ENCODE data around the gene DHDH. TPM values are rescaled to one million over a fixed set of nuclear protein-coding genes. Genes with fewer than 3 reads are reported as not detected.

The DHDH gene
- total and polyA plus RNA-seq, 2 of the 13 experiments (the other 11 are each of a cell fraction or from before 2014, with no cell fraction given) = 0.13 to 0.91 TPM

GRCh38 chr19:48954595-48955307 lies 21.3 kb downstream of the DHDH start, which contains the start of gene BAX (continued):
- TF ChIP-seq ZNF615 (CRISPR knock-in tag; IDR thresholded peaks at IDR 0.05; ENCODE audit: borderline replicate concordance) = no peak
- no peak for TF ChIP-seq REXO4 (CRISPR knock-in tag; IDR thresholded peaks at IDR 0.05; ENCODE audit: borderline replicate concordance)
- peak; percentile 94 for TF ChIP-seq ARNTL (CRISPR knock-in tag; IDR thresholded peaks at IDR 0.05)
- TF ChIP-seq, protein P1, sequence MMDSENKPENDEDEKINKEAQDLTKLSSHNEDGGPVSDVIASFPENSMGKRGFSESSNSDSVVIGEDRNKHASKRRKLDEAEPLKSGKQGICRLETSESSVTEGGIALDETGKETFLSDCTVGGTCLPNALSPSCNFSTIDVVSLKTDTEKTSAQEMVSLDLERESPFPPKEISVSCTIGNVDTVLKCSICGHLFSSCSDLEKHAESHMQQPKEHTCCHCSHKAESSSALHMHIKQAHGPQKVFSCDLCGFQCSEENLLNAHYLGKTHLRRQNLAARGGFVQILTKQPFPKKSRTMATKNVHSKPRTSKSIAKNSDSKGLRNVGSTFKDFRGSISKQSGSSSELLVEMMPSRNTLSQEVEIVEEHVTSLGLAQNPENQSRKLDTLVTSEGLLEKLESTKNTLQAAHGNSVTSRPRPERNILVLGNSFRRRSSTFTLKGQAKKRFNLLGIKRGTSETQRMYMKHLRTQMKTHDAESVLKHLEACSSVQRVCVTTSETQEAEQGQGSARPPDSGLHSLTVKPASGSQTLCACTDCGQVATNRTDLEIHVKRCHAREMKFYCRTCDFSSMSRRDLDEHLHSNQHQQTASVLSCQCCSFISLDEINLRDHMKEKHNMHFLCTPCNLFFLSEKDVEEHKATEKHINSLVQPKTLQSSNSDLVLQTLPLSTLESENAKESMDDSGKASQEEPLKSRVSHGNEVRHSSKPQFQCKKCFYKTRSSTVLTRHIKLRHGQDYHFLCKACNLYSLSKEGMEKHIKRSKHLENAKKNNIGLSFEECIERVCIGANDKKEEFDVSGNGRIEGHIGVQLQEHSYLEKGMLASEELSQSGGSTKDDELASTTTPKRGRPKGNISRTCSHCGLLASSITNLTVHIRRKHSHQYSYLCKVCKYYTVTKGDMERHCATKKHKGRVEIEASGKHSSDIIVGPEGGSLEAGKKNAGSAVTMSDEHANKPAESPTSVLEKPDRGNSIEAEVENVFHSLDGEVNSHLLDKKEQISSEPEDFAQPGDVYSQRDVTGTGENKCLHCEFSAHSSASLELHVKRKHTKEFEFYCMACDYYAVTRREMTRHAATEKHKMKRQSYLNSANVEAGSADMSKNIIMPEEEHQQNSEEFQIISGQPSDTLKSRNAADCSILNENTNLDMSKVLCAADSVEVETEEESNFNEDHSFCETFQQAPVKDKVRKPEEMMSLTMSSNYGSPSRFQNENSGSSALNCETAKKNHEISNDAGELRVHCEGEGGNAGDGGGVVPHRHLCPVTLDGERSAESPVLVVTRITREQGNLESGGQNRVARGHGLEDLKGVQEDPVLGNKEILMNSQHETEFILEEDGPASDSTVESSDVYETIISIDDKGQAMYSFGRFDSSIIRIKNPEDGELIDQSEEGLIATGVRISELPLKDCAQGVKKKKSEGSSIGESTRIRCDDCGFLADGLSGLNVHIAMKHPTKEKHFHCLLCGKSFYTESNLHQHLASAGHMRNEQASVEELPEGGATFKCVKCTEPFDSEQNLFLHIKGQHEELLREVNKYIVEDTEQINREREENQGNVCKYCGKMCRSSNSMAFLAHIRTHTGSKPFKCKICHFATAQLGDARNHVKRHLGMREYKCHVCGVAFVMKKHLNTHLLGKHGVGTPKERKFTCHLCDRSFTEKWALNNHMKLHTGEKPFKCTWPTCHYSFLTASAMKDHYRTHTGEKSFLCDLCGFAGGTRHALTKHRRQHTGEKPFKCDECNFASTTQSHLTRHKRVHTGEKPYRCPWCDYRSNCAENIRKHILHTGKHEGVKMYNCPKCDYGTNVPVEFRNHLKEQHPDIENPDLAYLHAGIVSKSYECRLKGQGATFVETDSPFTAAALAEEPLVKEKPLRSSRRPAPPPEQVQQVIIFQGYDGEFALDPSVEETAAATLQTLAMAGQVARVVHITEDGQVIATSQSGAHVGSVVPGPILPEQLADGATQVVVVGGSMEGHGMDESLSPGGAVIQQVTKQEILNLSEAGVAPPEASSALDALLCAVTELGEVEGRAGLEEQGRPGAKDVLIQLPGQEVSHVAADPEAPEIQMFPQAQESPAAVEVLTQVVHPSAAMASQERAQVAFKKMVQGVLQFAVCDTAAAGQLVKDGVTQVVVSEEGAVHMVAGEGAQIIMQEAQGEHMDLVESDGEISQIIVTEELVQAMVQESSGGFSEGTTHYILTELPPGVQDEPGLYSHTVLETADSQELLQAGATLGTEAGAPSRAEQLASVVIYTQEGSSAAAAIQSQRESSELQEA (CRISPR knock-in tag; IDR thresholded peaks at IDR 0.05; ENCODE audit: not compliant biosample characterization) = no peak
- peak; percentile 94; the same call in 1 of the 2 replicates for TF ChIP-seq ZNF207 (IDR thresholded peaks at IDR 0.05; ENCODE audit: borderline replicate concordance)
- no peak for TF ChIP-seq PBX3 (CRISPR knock-in tag; IDR thresholded peaks at IDR 0.05; ENCODE audit: borderline replicate concordance)
- TF ChIP-seq PHF20 (CRISPR knock-in tag; IDR thresholded peaks at IDR 0.05) = peak; percentile 87
- peak; percentile 73 for TF ChIP-seq HNF1B (CRISPR knock-in tag; IDR thresholded peaks at IDR 0.05)
- 0 out of 2 replicates have a peak, but pooled peaks have one; percentile 23 for TF ChIP-seq BCL6 (CRISPR knock-in tag; IDR thresholded peaks at IDR 0.05)
- no peak for TF ChIP-seq HMGA1 (CRISPR knock-in tag; conservative IDR thresholded peaks at IDR 0.05)
- TF ChIP-seq ZNF616 (CRISPR knock-in tag; IDR thresholded peaks at IDR 0.05; ENCODE audit: low read depth) = 0 out of 2 replicates have a peak, but pooled peaks have one; percentile 25
- no peak for TF ChIP-seq FOXO1 (CRISPR knock-in tag; IDR thresholded peaks at IDR 0.05)
- TF ChIP-seq ZMYM3 (CRISPR knock-in tag; IDR thresholded peaks at IDR 0.05) = no peak
- TF ChIP-seq LCORL (IDR thresholded peaks at IDR 0.05) = peak; percentile 72; the same call in 1 of the 2 replicates
- peak; percentile 11; the same call in 1 of the 2 replicates for TF ChIP-seq LCORL (CRISPR knock-in tag; IDR thresholded peaks at IDR 0.05)
- no peak for TF ChIP-seq ZNF329 (CRISPR knock-in tag; IDR thresholded peaks at IDR 0.05; ENCODE audit: low read depth)
- TF ChIP-seq HOXA5 (CRISPR knock-in tag; IDR thresholded peaks at IDR 0.05) = no peak
